Left ventricle myocardium superior (tissue), 1 donor: ENCODE results near the gene GLRA1. TPM values are rescaled to one million over a fixed set of nuclear protein-coding genes. Genes with fewer than 3 reads are reported as not detected.
A peak's percentile ranks its signal among the peaks of the same experiment; 100 is the strongest.

Experiments
- ATAC-seq: fragments of 200-7000 bp; cut with Tn5 transposase; one replicate; pipeline ENCODE4 v1.9.1; 2020; ENCODE audit warnings: mild to moderate bottlenecking, moderate library complexity
- DNase-seq: peaks from one replicate; pipeline ENCODE4 v3.0.0-alpha.2; 2020
- intact Hi-C: fragments of 100-400 bp; cut with micrococcal nuclease; formaldehyde crosslinking; loops from one replicate; pipeline ENCODE4 v1.11.0; 2022
- long read RNA-seq: library from polyadenylated mRNA; unstranded; transcript quantifications from one replicate; pipeline ENCODE4 v2.0.0, GENCODE V29; 2021
- total RNA-seq: library from RNA; stranded (reverse); fragmentation: NEBNext Ultra II Directional; extraction: Animal tissue kit (Norgen Biotek cat#: 25700); gene quantifications from one replicate; pipeline ENCODE4 v1.2.1, GENCODE V29; 2021
- donor health status: DM: no; HTN: yes; CAD: no; lungs with severe emphysema.

The GLRA1 gene
- not detected for total RNA-seq
- long read RNA-seq, result 0 reads

- ATAC-seq, result peak; percentile 69
- intact Hi-C loops, result no loop called here
These were observed at the start of gene GLRA1 for GRCh38 chr5:151924564-151925301. Gene GLRA1 (minus strand): TSS chr5:151924851. CDS start chr5:151924549, 302 bp downstream.

GRCh38 chr5:151970885-151971284, 46.2 kb upstream of the GLRA1 start:
- DNase-seq (no peak), ATAC-seq (no peak)
- intact Hi-C loops, result no loop called here

More at GRCh38 chr5:151924564-151925301, at the start of gene GLRA1:
- peak; percentile 78 for DNase-seq

GRCh38 chr5:151967865-151968264, 43.2 kb upstream of the GLRA1 start:
- no peak for ATAC-seq
- intact Hi-C loops, result no loop called here

GRCh38 chr5:151966046-151966445, 41.4 kb upstream of the GLRA1 start:
- intact Hi-C loops, result no loop called here
- no peak for ATAC-seq
- no peak for DNase-seq

More at GRCh38 chr5:151967865-151968264, 43.2 kb upstream of the GLRA1 start:
- DNase-seq, result no peak

- no peak for ATAC-seq
- intact Hi-C loops, result no loop called here
- no peak for DNase-seq
These were observed 39.8 kb upstream of the GLRA1 start for GRCh38 chr5:151964471-151964870.

GRCh38 chr5:151961557-151961956, 36.9 kb upstream of the GLRA1 start:
- DNase-seq (no peak), ATAC-seq (no peak)
- intact Hi-C loops, result no loop called here

GRCh38 chr5:151958111-151958510, 33.5 kb upstream of the GLRA1 start:
- intact Hi-C loops, result no loop called here
- no peak for DNase-seq
- ATAC-seq, result no peak

- DNase-seq, result no peak
- ATAC-seq, result no peak
- intact Hi-C loops, result no loop called here
These were observed 32.1 kb upstream of the GLRA1 start for GRCh38 chr5:151956725-151957124.

- ATAC-seq (no peak), DNase-seq (no peak)
- intact Hi-C loops, result no loop called here
These were observed 29.6 kb upstream of the GLRA1 start for GRCh38 chr5:151954255-151954654.

GRCh38 chr5:151953833-151954232, 29.2 kb upstream of the GLRA1 start:
- no peak for ATAC-seq
- intact Hi-C loops, result no loop called here
- DNase-seq, result no peak

- no peak for ATAC-seq
- no peak for DNase-seq
- intact Hi-C loops, result no loop called here
These were observed 27.6 kb upstream of the GLRA1 start for GRCh38 chr5:151952238-151952637.

- no peak for ATAC-seq
- intact Hi-C loops, result no loop called here
- DNase-seq, result no peak
These were observed 26.1 kb upstream of the GLRA1 start for GRCh38 chr5:151950706-151951105.

GRCh38 chr5:151949701-151950308, 25.2 kb upstream of the GLRA1 start:
- intact Hi-C loops, result no loop called here
- no peak for DNase-seq
- ATAC-seq, result no peak

GRCh38 chr5:151949113-151949512, 24.5 kb upstream of the GLRA1 start:
- DNase-seq (no peak), ATAC-seq (no peak)
- intact Hi-C loops, result no loop called here

- intact Hi-C loops, result no loop called here
- no peak for ATAC-seq
- DNase-seq, result no peak
These were observed 23.4 kb upstream of the GLRA1 start for GRCh38 chr5:151947931-151948608.

- ATAC-seq (no peak), DNase-seq (no peak)
- intact Hi-C loops, result no loop called here
These were observed 13.2 kb upstream of the GLRA1 start for GRCh38 chr5:151937851-151938250.

- no peak for ATAC-seq
- intact Hi-C loops, result no loop called here
These were observed 10.6 kb upstream of the GLRA1 start for GRCh38 chr5:151935135-151935695.

GRCh38 chr5:151931260-151931659, 6.6 kb upstream of the GLRA1 start:
- no peak for ATAC-seq
- DNase-seq, result no peak
- intact Hi-C loops, result no loop called here

More at GRCh38 chr5:151935135-151935695, 10.6 kb upstream of the GLRA1 start:
- no peak for DNase-seq

- intact Hi-C loops, result no loop called here
- ATAC-seq, result no peak
- no peak for DNase-seq
These were observed 1.5 kb upstream of the GLRA1 start for GRCh38 chr5:151926188-151926587.

GRCh38 chr5:151925340-151925739, 689 bp upstream of the GLRA1 start:
- intact Hi-C loops, result no loop called here
- DNase-seq, result no peak
- ATAC-seq, result no peak
